Endodermal cell (in vitro differentiated cells): ENCODE measurements around the gene ENDOU. TPM values are rescaled to one million over a fixed set of nuclear protein-coding genes. Genes with fewer than 3 reads are reported as not detected.

Experiments
- DNase-seq: peaks from one replicate; pipeline ENCODE4 v3.0.0-alpha.2; 2017
- H3K27ac ChIP-seq: 2 replicates; pipeline ENCODE4 v1.5.1; 2013; ENCODE audit warnings: mild to moderate bottlenecking, low read depth, low read length, moderate library complexity
- H3K27me3 ChIP-seq: 2 replicates; pipeline ENCODE4 v1.6.1; 2013; ENCODE audit warnings: mild to moderate bottlenecking, low read length, moderate library complexity; ENCODE audit not compliant: insufficient read depth, control insufficient read depth, poor library complexity, severe bottlenecking
- H3K36me3 ChIP-seq: 2 replicates; pipeline ENCODE4 v1.7.0; 2013; ENCODE audit warnings: mild to moderate bottlenecking, low read length, moderate library complexity; ENCODE audit not compliant: control insufficient read depth, insufficient read depth
- H3K4me1 ChIP-seq: one replicate; pipeline ENCODE4 v1.7.0; 2013; ENCODE audit warnings: low read length; ENCODE audit not compliant: control insufficient read depth, insufficient read depth
- H3K4me3 ChIP-seq: 2 replicates; pipeline ENCODE4 v1.5.1; 2013; ENCODE audit warnings: mild to moderate bottlenecking, low read length, moderate library complexity
- H3K9ac ChIP-seq: 2 replicates; pipeline ENCODE4 v1.6.1; 2013; ENCODE audit warnings: mild to moderate bottlenecking, low read length, moderate library complexity; ENCODE audit not compliant: poor library complexity, severe bottlenecking; ENCODE audit errors: extremely low read depth
- H3K9me3 ChIP-seq: 2 replicates; pipeline ENCODE4 v1.6.1; 2013; ENCODE audit warnings: mild to moderate bottlenecking, low read length, moderate library complexity; ENCODE audit not compliant: control insufficient read depth
- H3K27ac Mint-ChIP-seq: 2 replicates; pipeline ENCODE4 v1.8.0; 2020; ENCODE audit warnings: mixed read lengths
- H3K27me3 Mint-ChIP-seq: 2 replicates; pipeline ENCODE4 v1.8.0; 2021; ENCODE audit warnings: mild to moderate bottlenecking, mixed read lengths; ENCODE audit not compliant: insufficient read depth
- H3K36me3 Mint-ChIP-seq: 2 replicates; pipeline ENCODE4 v1.8.0; 2020; ENCODE audit warnings: low read depth, mixed read lengths
- H3K4me1 Mint-ChIP-seq: 2 replicates; pipeline ENCODE4 v1.8.0; 2020; ENCODE audit warnings: mixed read lengths
- H3K4me3 Mint-ChIP-seq: 2 replicates; pipeline ENCODE4 v1.8.0; 2020; ENCODE audit warnings: mild to moderate bottlenecking, moderate library complexity, mixed read lengths
- H3K9me3 Mint-ChIP-seq: 2 replicates; pipeline ENCODE4 v1.8.0; 2020; ENCODE audit warnings: mild to moderate bottlenecking, mixed read lengths
- WGBS, 2 experiments: methylation state at CpG; one replicate each; pipeline versions ENCODE4 v1.1.5 to v1.1.7; 2013; ENCODE audit warnings: missing lambda C conversion rate in 2 of 2, mixed read lengths in 1 of 2; ENCODE audit not compliant: insufficient coverage in 1 of 2, insufficient read length in 1 of 2; 5-methylcytosine and 5-hydroxymethylcytosine counted together
- total RNA-seq, 2 donors: library from RNA; stranded (reverse); fragmentation: NEBNext Ultra II Directional in 1 of 2; extraction: Animal tissue kit (Norgen Biotek cat#: 25700) in 1 of 2; gene quantifications; 2 replicates in 1 of 2; 3 replicates in 1 of 2; pipeline ENCODE4 v1.2.1, GENCODE V29; 2021
- TF ChIP-seq, protein P1 (sequence below): fragments of 200-600 bp; sonication (generic); conservative IDR thresholded peaks from 2 replicates; pipeline ENCODE4 v1.5.0; 2021; ENCODE audit warnings: antibody characterized with exemption, mild to moderate bottlenecking

Gene ENDOU
- total RNA-seq, 2 donors from 2014 or later: not detected

GRCh38 chr12:47751561-47751960 is 26.3 kb upstream of the ENDOU start:
- Mint-ChIP-seq H3K27me3 (no peaks in the 10 kb centered on the region), H3K27ac (no peak overlapping the region), H3K4me1 (peaks cover 38% of the 10 kb centered on the region), H3K9me3 (no peaks in the 10 kb centered on the region), H3K4me3 (no peak overlapping the region), H3K36me3 (peaks cover 18% of the 10 kb centered on the region)
- WGBS, 2 experiments: 95 to 100% methylated on average over 6 to 9 of the region's 9 CpGs
- Histone ChIP-seq H3K4me1 (peaks cover 2% of the 10 kb centered on the region), H3K9me3 (no peaks in the 10 kb centered on the region), H3K4me3 (no peak overlapping the region), H3K36me3 (no peaks in the 10 kb centered on the region), H3K27ac (no peak overlapping the region), H3K9ac (no peak overlapping the region), H3K27me3 (no peaks in the 10 kb centered on the region)
- TF ChIP-seq, protein P1, sequence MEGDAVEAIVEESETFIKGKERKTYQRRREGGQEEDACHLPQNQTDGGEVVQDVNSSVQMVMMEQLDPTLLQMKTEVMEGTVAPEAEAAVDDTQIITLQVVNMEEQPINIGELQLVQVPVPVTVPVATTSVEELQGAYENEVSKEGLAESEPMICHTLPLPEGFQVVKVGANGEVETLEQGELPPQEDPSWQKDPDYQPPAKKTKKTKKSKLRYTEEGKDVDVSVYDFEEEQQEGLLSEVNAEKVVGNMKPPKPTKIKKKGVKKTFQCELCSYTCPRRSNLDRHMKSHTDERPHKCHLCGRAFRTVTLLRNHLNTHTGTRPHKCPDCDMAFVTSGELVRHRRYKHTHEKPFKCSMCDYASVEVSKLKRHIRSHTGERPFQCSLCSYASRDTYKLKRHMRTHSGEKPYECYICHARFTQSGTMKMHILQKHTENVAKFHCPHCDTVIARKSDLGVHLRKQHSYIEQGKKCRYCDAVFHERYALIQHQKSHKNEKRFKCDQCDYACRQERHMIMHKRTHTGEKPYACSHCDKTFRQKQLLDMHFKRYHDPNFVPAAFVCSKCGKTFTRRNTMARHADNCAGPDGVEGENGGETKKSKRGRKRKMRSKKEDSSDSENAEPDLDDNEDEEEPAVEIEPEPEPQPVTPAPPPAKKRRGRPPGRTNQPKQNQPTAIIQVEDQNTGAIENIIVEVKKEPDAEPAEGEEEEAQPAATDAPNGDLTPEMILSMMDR: no peak
- DNase-seq: no peak

GRCh38 chr12:47750916-47751470 is 25.7 kb upstream of the ENDOU start:
- H3K36me3 Mint-ChIP-seq: peaks cover 17% of the 10 kb centered on the region
- H3K27me3 Mint-ChIP-seq: no peaks in the 10 kb centered on the region
- DNase-seq: no peak
- H3K27ac Mint-ChIP-seq: no peak overlapping the region
- no peaks in the 10 kb centered on the region for H3K27me3 ChIP-seq
- peaks cover 2% of the 10 kb centered on the region for H3K4me1 ChIP-seq
- H3K4me3 Mint-ChIP-seq: no peak overlapping the region
- 86 to 88% methylated on average over 13 to 19 of the region's 19 CpGs for WGBS, 2 experiments
- H3K9ac ChIP-seq: no peak overlapping the region
- H3K27ac ChIP-seq: no peak overlapping the region
- TF ChIP-seq, protein P1: no peak
- no peaks in the 10 kb centered on the region for H3K36me3 ChIP-seq
- H3K4me1 Mint-ChIP-seq: peaks cover 32% of the 10 kb centered on the region
- no peaks in the 10 kb centered on the region for H3K9me3 Mint-ChIP-seq
- no peaks in the 10 kb centered on the region for H3K9me3 ChIP-seq
- no peak overlapping the region for H3K4me3 ChIP-seq

DNA sequence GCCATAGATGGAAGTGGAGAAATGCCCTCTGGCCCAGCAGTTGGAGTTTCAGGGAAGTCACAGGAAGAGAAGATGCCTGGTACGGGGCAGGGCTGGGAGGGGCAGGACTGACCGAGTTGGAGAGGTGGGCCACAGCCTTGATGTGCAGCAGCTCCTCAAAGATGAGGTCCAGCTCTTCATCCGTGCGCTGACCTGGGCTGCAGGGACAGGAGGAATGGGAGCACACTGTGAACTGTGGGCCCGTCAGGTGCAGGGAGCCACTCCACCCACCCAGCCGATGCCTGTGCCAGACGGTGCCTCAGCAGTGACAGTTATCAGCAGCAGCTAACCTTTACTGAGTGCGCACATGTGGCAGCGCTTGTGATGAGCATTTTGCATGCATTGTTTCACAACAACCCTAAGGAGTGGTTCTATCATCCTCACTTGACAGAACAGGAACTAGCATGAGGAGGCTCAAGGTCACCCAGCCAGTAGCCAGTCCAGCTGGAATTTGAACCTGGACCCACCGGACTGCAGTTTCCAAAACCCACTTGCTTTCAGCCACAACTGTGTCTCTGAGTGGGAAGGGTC is 25.0 kb upstream of the ENDOU start:
- no peak for DNase-seq
- Histone ChIP-seq H3K4me3 (no peak overlapping the region), H3K27ac (no peak overlapping the region), H3K27me3 (no peaks in the 10 kb centered on the region), H3K9ac (no peak overlapping the region), H3K4me1 (peaks cover 2% of the 10 kb centered on the region), H3K36me3 (no peaks in the 10 kb centered on the region), H3K9me3 (no peaks in the 10 kb centered on the region)
- Mint-ChIP-seq H3K27ac (peak overlapping the region; percentile 48), H3K4me3 (no peak overlapping the region), H3K27me3 (no peaks in the 10 kb centered on the region), H3K36me3 (peaks cover 17% of the 10 kb centered on the region), H3K9me3 (no peaks in the 10 kb centered on the region), H3K4me1 (peaks cover 30% of the 10 kb centered on the region)
- TF ChIP-seq, protein P1: no peak
- WGBS, 2 experiments: 92 to 94% methylated on average over 9 to 10 of the region's 10 CpGs
